NCI-H526 treated with DMSO at 0.1 percent for 48 hours (cell line): Measurements from ENCODE around the gene BBLN.
"Not testable (repeated sequence)": the region's sequence is repeated elsewhere in the genome, so short reads cannot be mapped to it uniquely, and the experiment has no call there.

Experiments used
- DNase-seq: peaks from one replicate; lab custom pipeline; 2025; lab: John Stamatoyannopoulos, UW

The BBLN gene

DNA sequence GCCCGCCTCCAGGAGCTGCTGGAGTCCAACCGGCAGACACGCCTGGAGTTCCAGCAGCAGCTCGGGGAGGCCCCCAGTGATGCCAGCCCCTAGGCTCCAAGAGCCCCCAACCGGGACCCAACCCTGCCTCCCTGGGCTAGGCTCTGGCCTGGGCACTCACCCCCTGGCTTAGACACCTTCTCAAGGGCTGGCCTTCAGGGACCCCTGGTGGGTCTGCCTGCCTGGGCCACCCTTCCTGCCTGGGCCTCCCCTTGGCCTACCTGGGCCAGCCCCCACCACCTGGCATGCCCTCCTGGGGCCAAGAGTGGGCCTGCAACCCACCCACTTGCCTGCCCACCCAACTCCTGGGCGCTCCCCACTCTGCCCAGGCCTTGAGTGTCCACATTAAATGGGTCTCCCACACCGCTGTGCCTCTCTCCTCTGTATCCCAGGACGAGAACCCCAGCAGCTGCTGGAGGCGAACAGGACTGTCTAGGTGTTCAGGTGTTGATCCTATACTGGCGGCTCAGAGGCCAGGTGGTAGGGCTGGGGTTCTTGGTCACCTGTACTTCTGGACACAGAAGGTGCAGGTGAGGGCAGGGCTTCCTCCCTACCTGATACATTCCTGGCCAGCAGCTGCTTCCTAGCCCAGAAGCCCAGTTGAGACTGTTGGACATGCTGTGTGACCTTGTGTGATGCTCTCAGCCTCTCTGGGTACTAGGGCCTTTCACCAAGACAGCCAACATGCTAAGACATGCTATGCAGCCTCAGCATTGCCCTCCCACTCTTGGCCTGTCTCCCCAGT, 3.6 kb downstream of the BBLN start:
- DNase-seq, result no peak

DNA sequence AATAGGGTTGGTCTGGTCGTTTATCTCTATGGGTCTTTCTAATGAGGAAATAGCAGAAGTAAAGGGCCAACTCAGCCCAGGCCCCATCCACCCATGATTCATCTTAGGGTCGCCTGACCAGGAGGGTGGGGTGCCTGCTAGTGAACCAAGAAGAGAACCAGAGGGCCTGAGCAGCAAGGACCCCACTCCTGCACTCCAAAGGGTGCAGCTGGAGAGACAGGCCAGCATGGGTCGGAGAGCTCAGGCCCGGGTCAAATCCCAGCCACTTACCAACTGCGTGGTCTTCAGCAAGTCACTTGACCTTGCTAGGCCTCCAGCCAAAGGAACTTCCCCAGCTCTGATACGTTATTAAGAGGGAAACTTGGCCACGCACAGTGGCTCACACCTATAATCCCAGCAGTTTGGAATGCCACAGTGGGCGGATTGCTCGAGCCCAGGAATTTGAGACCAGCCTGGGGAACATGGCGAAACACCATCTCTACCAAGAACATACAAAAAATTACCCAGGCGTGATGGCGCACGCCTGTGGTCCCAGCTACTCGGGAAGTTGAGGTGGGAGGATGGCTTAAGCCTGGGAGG, 4.3 kb downstream of the BBLN start:
- no peak for DNase-seq

DNA sequence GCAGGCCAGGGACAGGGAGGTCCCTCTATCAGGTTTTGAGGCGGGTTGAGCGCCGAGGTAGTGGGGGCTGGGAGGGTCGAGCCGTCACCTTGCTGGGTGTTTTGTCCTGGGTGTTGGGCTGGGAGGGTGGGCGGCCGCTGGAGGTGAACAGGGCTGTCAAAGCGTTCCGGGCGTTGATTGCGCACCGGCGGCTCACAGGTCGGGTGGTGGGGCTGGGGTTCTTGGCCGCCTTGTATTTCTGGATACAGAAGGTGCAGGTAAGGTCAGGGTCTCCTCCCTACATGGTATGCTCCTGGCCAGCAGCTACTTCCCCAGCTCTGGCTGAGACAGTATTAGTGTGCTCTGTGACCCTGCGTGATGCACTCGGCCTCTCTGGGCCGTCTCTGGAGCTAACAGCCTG, 6.1 kb downstream of the BBLN start:
- no peak for DNase-seq

DNA sequence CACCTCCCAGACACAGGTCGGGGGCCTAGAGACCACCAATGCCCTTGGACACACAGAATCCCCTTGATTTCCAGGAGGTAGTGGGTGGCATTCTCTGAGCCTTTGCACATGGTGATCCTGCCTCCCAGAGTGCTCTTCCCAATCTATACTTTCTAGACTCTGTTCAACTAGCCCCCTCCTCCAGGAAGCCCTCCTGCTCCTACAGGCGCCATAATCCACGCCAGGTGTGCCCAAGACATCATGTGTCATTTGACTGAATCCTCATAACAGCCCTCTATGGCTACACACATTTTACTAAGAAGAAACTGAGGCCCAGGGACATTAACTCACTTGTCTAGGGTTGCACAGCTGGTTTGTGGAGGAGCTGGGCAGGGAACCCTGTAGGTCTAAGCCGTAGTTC, 7.1 kb downstream of the BBLN start:
- DNase-seq, result no peak

DNA sequence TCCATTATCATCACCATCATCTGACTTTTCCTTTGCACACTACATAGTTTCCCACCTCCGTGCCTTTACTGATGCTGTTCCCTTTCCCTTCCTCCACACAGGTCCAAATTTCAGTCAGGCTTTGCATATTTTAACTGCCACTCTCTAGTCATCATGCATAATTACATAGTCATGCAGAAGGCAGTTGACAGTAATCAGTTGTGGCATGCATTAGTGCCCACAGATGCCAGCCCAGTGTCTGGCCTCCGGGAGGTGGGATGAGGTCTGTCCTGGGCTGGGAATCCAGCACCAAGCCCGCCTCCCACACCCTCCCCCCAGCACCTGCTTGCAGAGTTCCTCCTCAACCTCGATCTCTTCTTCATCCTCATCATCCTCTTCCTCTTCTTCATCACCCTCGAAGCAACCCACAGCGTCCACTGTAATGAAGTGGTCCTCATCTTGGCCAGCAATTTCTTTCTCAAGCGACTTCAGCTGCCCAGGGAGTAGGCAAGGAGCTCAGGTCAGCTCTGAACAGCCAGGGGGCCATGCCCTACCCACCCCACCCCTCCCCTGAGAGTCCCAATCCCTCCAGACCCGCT, 8.8 kb downstream of the BBLN start:
- DNase-seq, result peak; percentile 88

DNA sequence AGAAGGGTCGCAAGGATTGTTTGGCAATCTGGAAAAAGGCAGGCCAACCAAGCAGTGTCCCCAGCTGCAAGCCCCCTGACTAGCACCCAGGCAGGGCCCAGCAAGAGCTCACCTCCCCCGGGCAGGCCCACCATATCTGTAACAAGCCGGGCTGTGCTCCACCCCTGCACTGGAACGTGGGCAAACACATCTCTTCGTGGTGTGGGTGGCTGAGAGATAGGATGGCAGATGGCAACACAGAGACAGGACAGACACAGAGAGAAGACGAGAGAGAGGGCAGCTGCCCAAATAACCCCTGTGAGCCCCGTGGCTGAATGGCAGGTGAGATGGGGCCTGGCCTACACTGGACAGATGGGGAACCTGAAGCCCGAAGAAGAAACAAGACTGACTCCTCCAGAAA, 9.4 kb downstream of the BBLN start:
- no peak for DNase-seq

DNA sequence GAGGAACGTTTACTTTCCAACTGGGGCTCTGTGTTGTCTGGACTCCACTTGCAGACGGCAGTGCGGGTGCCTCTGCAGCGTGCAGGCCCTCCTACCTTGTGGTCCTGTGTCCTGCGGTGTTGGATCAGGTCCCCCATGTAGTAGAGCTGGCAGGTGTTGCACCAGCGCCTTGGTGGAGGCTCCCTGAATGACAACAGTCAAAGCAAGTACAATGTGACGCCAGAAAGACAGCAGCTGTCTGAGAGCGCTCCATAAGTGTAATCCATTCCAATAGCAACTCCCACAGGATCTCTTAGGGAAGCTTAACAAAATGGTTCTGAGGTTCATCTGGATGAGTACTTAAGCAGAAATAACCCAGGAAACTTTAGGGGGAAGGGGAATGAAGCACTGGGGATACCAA, 9.9 kb downstream of the BBLN start:
- no peak for DNase-seq

DNA sequence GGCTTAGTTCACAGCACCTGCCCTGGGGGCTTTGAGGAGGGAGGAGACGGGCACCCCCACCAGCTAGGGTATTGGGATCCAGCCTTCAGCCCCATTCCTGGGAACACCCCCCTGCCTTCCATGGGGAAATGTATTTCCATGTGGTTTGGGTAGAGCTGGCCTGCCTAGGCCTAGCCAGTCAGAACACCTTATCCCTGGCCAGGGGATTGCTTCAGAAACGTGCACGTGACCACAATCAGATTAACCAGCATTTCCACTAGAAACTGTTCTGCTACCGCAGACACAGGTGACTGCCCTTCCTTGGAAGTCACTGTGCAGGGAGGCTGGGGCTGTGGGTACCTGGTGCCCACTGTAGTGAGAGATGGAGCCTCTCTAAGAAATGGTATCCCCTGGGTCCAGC, 14.0 kb downstream of the BBLN start:
- DNase-seq, result no peak

DNA sequence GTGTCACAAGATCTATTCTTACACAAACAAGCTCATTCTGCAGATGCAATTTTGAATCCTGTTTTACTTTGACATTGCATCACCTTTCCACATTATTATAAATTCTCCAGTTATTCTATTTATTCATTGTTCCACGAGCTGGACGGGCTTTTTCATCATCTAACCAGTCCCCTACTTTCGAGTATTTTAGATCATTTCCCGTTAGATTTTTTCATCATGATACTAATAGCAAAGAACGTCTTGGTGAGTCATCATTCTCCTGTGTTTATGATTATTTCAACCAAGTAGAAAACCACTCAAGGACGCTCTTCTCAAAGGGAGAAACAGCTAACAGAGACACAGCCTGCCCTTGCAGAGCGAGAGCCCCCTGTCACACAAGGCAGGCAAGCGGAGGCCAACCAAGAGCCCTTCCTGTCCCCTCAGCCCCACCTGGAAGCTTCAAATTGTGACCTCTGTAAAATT, 15.1 kb downstream of the BBLN start:
- no peak for DNase-seq

DNA sequence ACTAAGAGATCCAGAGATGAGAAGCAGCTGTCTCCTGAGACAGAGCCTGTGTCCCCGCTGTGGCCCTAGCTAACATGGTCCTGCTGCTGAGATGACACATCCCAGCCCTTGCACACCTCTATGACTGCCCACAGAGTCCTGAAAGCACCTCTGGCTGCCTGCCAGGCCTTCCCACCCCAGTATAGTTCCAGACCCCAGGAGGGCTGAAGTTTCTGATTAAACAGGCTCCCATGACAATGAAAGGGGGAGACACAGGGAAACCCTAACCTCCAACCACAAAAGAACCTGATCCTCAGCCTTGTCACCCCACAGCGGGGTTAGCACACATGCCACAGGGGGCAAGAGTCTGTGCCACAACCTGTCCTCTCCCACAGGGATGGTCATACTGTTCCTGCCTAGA, 15.7 kb downstream of the BBLN start:
- DNase-seq, result no peak

DNA sequence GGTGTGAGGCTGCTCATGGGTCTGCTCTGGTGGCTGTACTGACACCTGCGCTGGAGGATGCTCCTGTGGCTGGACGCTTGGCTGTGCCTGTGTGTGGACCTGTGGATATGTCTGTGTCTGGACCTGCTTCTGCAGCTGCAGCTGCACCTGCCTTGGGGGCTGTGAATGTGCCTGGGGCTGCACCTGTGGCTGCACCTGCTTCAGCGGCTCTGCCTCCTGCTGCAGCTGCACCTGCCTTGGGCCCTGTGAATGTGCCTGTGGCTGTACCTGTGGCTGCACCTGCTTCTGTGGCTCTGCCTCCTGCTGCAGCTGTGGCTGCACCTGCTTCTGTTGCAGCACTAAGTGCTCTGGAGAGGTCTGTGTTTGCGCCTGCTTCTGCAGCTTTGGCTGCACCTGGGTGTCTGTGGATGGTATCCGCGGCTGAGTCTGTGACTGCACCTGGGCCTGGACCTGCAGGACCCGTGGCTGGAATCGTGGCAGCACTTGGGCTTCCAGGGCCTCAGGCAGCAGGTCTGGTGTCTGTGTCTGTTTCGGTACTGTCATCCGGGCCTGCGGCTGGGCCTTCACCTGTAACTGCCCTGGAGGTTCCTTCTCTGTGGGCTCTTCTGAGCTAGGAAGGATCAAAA, 18.9 kb downstream of the BBLN start:
- DNase-seq, result no peak

DNA sequence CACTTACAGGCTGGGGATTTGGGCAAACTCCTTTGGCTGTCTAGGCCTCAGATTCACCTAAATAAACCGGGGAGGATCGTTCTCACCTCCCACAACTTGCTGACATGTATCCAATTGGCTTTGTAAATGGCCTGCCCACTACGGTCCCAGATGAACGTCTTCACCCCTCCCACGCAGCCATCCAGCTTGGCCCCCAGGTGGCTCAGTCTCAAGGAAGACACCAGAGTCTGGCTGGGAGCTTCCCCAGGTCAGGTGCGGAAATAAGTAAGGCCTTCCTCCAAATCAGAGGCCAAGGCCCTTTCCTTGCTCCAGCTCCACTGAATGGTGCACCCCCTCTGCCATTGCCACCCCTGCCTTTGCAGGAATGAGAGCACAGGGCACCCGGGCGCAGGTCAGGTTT, 19.9 kb downstream of the BBLN start:
- DNase-seq, result no peak

DNA sequence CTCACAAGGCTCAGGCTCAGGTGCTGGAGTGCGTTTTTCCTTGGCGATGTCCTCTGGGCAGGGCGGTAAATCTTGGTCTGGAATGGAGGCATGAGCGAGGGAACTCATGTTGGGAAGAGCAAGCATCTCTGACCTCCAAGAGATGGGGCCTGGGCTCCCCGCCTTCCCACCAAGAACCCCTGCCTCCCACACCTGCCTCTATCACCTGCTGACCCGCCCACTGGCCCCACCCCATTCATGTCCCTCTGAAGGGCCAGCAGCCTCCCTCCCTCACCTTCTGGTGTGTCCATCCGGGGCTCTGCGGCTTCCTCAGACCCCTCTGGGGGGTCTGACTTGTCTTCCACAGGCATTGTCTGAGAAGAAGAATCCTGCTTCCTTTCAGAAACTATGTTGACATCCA, 20.4 kb downstream of the BBLN start:
- no peak for DNase-seq

DNA sequence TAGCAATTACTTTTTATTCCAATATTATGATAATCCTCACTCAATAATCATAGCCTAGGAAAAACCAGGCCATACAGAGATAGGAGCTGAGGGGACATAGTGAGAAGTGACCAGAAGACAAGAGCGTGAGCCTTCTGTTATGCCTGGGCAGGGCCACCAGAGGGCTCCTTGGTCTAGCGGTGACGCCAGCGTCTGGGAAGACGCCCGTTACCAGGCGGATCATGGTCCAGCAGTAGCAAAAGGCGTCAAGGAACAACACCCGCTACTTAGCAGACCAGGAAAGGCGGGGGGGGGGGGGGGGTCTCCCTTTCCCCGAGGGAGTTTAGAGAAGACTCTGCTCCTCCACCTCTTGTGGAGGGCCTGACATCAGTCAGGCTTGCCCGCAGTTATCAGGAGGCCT, 21.4 kb downstream of the BBLN start:
- not testable (repeated sequence) for DNase-seq

DNA sequence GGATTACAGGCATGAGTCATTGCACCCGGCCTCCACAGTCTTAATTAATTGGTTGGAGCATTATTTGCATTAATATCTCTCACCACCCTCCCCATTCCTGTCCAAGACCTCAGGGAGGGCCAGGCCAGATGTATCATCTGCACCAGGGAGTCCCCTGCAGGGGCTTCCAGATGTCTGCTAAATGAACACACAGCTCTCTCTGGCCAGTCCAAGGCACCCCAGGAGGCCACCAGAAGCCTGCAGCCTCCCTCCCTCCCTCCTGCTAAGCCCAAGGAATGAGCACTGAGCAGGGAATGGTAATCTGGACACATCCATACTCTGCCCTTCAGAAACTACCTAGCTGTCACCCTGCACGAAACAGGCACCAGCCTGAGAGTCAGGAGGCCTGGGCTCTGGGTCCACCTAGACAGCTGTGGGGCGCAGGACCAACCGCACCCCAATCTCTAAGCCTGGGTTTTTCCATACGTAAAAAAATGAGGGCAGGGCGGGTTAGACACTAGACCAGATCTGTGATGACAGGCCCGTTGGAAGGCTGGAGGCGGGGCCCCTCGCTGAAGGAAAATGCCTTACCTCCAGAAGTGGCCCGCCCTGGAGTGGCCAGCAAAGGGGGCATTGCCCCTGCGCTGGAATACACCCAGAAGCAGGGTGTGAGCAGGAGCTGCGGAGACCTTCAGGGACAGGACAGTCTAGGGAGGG, 23.0 kb downstream of the BBLN start:
- DNase-seq, result no peak

DNA sequence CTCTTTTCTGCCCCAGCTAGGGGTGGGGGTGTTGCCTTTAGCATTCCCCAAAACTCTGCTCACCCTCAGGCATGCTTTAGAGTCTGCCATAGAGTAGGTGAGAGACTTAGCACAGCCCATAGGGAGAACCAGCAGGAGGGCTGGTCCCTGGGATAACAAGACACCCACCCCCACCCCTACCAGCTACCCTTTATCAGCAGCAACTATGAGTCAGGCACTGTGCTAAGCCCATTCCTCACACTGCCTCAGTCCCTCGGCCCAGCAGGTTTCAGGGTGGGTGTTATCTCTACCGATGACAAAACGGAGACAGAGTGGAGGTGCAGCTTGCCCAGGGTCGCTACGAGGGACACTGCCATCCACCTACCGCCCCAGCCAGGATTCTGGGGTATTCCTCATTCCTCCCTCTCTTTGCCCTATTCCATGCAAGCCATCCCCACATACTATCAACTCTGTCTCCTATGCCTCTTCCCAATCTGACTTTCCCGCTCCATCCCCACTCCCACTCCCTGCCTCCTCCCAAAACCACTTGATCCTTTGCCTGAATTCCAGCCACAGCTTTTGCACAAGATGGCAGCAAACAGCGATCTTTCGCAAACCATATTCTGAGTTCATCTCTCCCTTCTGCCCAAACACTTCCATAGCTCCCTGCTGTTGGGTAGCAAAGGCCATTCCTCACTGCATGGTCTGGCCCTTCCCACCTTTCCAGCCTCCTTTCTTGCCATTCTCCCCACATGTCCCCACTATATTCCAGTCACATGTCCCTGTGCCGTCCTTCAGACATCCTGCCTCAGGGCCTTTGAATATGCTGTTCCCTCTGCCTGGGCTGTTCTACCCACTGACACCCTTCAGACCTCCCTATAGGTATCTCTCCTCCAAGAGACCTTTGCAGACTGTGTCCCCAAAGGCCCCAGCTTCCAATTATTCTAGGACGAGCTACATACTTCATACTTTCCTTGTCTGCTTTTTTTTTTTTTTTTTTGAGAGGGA, 26.2 kb downstream of the BBLN start:
- DNase-seq, result no peak

DNA sequence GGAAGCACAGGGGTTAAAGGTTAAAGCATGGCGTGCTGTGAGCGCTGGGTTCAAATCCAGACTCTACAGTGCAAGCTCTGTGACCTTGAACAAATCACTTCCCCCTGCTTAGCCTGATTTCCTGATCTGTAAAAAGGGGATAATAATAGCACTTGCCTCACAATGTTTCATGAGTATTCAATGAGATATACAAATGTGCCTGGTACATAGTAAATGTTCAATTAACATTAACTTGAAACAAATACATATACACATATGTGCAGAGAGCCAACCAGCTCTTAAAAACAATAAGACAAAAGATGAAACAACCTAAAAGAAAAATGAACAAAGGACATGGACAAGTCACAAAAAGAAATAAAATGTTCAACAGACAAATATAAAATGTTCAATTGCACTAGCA, 27.3 kb downstream of the BBLN start:
- no peak for DNase-seq

DNA sequence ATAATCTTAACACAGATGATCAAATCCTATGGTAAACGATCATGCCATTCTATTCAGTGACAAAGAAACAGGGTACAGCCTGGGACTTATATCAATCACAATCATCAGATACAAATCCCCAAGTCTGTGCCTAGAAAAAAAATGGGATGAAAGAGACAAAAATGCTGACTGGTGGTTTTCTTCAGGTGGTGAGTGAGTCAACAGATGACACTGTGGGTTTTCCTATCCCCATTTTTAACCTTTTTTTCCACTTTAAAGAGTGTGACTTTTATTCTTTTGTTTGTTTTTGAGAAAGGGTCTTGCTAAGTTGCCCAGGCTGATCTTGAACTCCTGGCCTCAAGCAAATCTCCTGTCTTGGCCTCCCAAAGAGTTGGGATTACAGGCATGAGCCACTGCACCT, 28.1 kb downstream of the BBLN start:
- no peak for DNase-seq

DNA sequence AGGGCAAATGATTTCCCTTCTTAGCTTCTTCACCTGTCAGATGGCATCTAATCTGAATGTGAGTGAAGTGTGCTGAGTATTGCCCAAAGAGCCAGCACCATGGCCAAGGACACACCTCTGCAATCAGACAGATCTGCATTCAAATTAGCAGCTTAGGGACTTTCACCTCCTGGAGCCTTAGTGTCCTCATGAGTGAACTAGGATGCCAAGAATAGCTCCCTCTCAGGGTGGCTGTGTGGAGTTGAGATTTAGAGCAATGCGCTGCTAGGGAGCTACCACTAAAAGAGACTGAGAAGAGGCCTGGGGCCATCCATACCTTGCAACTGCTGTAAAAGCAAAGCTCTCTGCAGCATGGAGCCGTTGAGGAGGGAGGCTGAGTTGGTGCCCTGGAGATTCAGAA, 29.9 kb downstream of the BBLN start:
- no peak for DNase-seq

DNA sequence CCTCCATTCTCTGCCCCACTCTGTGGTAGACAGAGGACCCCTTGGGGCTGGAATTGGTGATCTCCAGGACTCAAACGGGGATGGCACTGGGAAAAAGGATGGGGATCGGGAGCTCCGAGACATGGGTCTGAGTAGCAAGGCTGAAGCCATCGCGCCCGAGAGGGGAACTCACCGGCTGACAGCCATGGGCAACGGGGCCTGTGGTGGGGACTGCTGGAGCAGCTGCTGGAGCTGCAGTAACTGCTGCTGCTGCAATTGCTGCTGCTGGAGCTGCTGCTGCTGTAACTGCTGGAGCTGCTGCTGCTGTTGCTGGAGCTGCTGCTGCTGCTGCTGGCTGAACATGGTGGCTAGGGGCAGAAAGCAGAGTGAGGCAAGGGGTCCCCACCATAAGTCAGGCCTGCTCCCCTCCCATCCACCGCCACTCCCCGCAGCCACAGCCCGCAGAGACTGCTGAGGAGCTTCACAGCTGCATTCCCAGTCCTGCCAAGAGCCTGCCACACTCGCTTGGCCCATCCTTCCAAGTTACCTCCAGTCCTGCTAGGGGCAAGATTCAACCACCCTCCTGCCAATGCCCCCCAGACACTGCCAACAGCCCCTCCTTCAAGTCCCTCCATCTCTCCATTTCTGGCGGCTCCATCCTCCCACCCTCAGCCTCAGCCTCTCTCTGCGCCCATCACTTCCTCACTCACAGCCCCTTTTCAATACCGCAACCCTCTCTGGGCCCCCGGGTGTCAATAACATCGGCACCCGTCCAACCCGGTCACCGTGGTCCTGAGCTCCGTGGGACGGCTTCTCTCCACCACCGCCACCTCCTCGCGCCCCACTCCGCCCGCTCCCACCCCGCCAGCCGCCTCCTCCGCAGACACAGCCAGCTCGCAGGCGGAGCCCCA, 30.7 kb downstream of the BBLN start:
- DNase-seq, result no peak
